HG03095 (cell line): ENCODE data around the gene PIK3C2G.
"Not testable (repeated sequence)": the region's sequence is repeated elsewhere in the genome, so short reads cannot be mapped to it uniquely, and the experiment has no call there.

Experiments used
- ATAC-seq: cut with Tn5 transposase; IDR thresholded peaks from one replicate; pipeline ENCODE4 v1.9.1; 2021; ENCODE audit warnings: moderate library complexity; ENCODE audit not compliant: unreplicated experiment

The PIK3C2G gene

GRCh38 chr12:18261273-18261672, at the start of gene PIK3C2G:
Gene PIK3C2G, plus strand, starts transcription at chr12:18261518. Its CDS starts 20,564 bp downstream, at chr12:18282082.
- no peak for ATAC-seq

- ATAC-seq = no peak
These were observed 43.4 kb upstream of the PIK3C2G start for GRCh38 chr12:18217966-18218365.

GRCh38 chr12:18221726-18222125, 39.6 kb upstream of the PIK3C2G start:
- no peak for ATAC-seq

- ATAC-seq = no peak
These were observed 38.6 kb upstream of the PIK3C2G start for GRCh38 chr12:18222699-18223098.

- ATAC-seq = no peak
These were observed 36.6 kb upstream of the PIK3C2G start for GRCh38 chr12:18224745-18225144.

- ATAC-seq = no peak
These were observed 21.8 kb upstream of the PIK3C2G start for GRCh38 chr12:18239526-18239925.

- no peak for ATAC-seq
These were observed 18.8 kb upstream of the PIK3C2G start for GRCh38 chr12:18242380-18243089.

GRCh38 chr12:18243238-18243637, 18.1 kb upstream of the PIK3C2G start:
- no peak for ATAC-seq

- ATAC-seq = no peak
These were observed 15.3 kb upstream of the PIK3C2G start for GRCh38 chr12:18246066-18246465.

GRCh38 chr12:18250313-18250916, 10.9 kb upstream of the PIK3C2G start:
- ATAC-seq = no peak

GRCh38 chr12:18254081-18254480, 7.2 kb upstream of the PIK3C2G start:
- ATAC-seq = no peak

- ATAC-seq = not testable (repeated sequence)
These were observed 6.3 kb upstream of the PIK3C2G start for GRCh38 chr12:18255004-18255403.

- no peak for ATAC-seq
These were observed 4.1 kb upstream of the PIK3C2G start for GRCh38 chr12:18257251-18257650.

- ATAC-seq = no peak
These were observed 2.4 kb upstream of the PIK3C2G start for GRCh38 chr12:18258929-18259328.

- ATAC-seq = no peak
These were observed 1.2 kb upstream of the PIK3C2G start for GRCh38 chr12:18259906-18260682.

GRCh38 chr12:18261906-18262305, 588 bp downstream of the PIK3C2G start:
- ATAC-seq = no peak

- ATAC-seq = no peak
These were observed 1.2 kb downstream of the PIK3C2G start for GRCh38 chr12:18262514-18262913.

GRCh38 chr12:18264581-18265075, 3.3 kb downstream of the PIK3C2G start:
- ATAC-seq = no peak

- no peak for ATAC-seq
These were observed 6.2 kb downstream of the PIK3C2G start for GRCh38 chr12:18267427-18268099.

GRCh38 chr12:18270958-18271460, 9.7 kb downstream of the PIK3C2G start:
- ATAC-seq = no peak

- ATAC-seq = no peak
These were observed 14.7 kb downstream of the PIK3C2G start for GRCh38 chr12:18275981-18276380.
